Esophagus muscularis mucosa (tissue), 4 donors: Measurements from ENCODE around the gene PCDH9. TPM values are rescaled to one million over a fixed set of nuclear protein-coding genes. Genes with fewer than 3 reads are reported as not detected.

Source experiments
- DNase-seq: peaks from one replicate; pipeline ENCODE4 v3.0.0-alpha.2; 2017; ENCODE audit errors: extremely low spot score
- H3K27ac ChIP-seq, 4 donors: fragments of 200-600 bp; sonication (generic); replicated peaks in 1 of 4; 1 replicate in 3 of 4; 2 replicates in 1 of 4; pipeline ENCODE4 v1.5.1; 2016 to 2019; ENCODE audit warnings: mild to moderate bottlenecking in 1 of 4
- H3K27me3 ChIP-seq, 4 donors: fragments of 200-600 bp; sonication (generic); one replicate each; pipeline versions ENCODE4 v1.5.1 to v1.6.0; 2016 to 2019
- H3K36me3 ChIP-seq, 4 donors: fragments of 200-600 bp; sonication (generic); one replicate each; pipeline ENCODE4 v1.5.1; 2016 to 2019
- H3K4me1 ChIP-seq, 4 donors: fragments of 200-600 bp; sonication (generic); one replicate each; pipeline ENCODE4 v1.5.1; 2016 to 2019
- H3K4me3 ChIP-seq, 4 donors: fragments of 200-600 bp; sonication (generic); 1 replicate in 2 of 4; 2 replicates in 2 of 4; pipeline ENCODE4 v1.5.1; 2016 to 2019; ENCODE audit warnings: mild to moderate bottlenecking in 4 of 4, moderate library complexity in 1 of 4
- H3K9me3 ChIP-seq, 4 donors: fragments of 200-600 bp; sonication (generic); 1 replicate in 3 of 4; 2 replicates in 1 of 4; pipeline ENCODE4 v1.5.1; 2016 to 2019
- CTCF ChIP-seq, 3 experiments: fragments of 200-600 bp in 2 of 3; fragments of 450-650 bp in 1 of 3; sonication (generic) in 2 of 3; IDR thresholded peaks; one replicate each; pipeline ENCODE4 v1.5.1; 2017 to 2019; ENCODE audit warnings: antibody characterized with exemption in 3 of 3, mild to moderate bottlenecking in 2 of 3, moderate library complexity in 1 of 3
- EP300 ChIP-seq: sonication (generic); formaldehyde crosslinking; IDR thresholded peaks from one replicate; pipeline ENCODE4 v1.6.1; 2017; ENCODE audit warnings: antibody characterized with exemption
- POLR2A ChIP-seq: fragments of 450-650 bp; IDR thresholded peaks from one replicate; pipeline ENCODE4 v1.6.1; 2017; ENCODE audit warnings: antibody characterized with exemption, moderate library complexity, mild to moderate bottlenecking, low read depth
- POLR2AphosphoS5 ChIP-seq, 2 donors: sonication (generic); formaldehyde crosslinking; IDR thresholded peaks; one replicate each; pipeline ENCODE4 v1.6.1; 2017; ENCODE audit warnings: antibody characterized with exemption in 2 of 2
- WGBS: methylation state at CpG from one replicate; pipeline ENCODE4 v1.1.5; 2018; 5-methylcytosine and 5-hydroxymethylcytosine counted together
- intact Hi-C: fragments of 100-400 bp; cut with DNase I; formaldehyde crosslinking; loops from one replicate; pipeline ENCODE4 v1.15.1; 2023
- total RNA-seq, 4 donors: library from RNA; depleted of rRNA; stranded (reverse); fragments of >200 nt; gene quantifications; one replicate each; pipeline versions ENCODE4 v1.1.0 to v1.2.1, GENCODE V29; 2016

PCDH9 gene
- total RNA-seq, 4 donors from 2014 or later, result 33.8 to 81.8 (median 49.1) TPM

GRCh38 chr13:66965181-66965580 is 265.0 kb downstream of the PCDH9 start:
- no peak for DNase-seq
- Histone ChIP-seq H3K36me3 (no peaks in the 10 kb centered on the region), H3K27me3 (no peaks in the 10 kb centered on the region), H3K4me3 (no peak overlapping the region), H3K27ac (no peak overlapping the region), H3K9me3 (no peaks in the 10 kb centered on the region), H3K4me1 (peaks cover 0 to 5% (median 1%) of the 10 kb centered on the region in 4 donors)
- intact Hi-C loops, result no loop called here
- 69% methylated on average over 1 of the region's 1 CpG for WGBS
- TF ChIP-seq POLR2A (no peak), POLR2AphosphoS5 (IDR thresholded peaks at IDR 0.05) (no peak), CTCF (IDR thresholded peaks at IDR 0.05) (no peak), EP300 (no peak)

- Histone ChIP-seq H3K27me3 (no peaks in the 10 kb centered on the region), H3K4me1 (peaks cover 0 to 26% (median 9%) of the 10 kb centered on the region in 4 donors), H3K9me3 (no peaks in the 10 kb centered on the region), H3K4me3 (no peak overlapping the region), H3K36me3 (no peaks in the 10 kb centered on the region), H3K27ac (no peak overlapping the region)
- WGBS, result 92% methylated on average over 4 of the region's 4 CpGs
- no peak for TF ChIP-seq EP300
- TF ChIP-seq CTCF (IDR thresholded peaks at IDR 0.05), result no peak
- no peak for TF ChIP-seq POLR2AphosphoS5 (IDR thresholded peaks at IDR 0.05)
- no peak for TF ChIP-seq POLR2A
- DNase-seq, result no peak
- intact Hi-C loops, result no loop called here
These were observed 267.2 kb downstream of the PCDH9 start for GRCh38 chr13:66962953-66963352.

- Histone ChIP-seq H3K27ac (no peak overlapping the region), H3K4me3 (no peak overlapping the region), H3K9me3 (no peaks in the 10 kb centered on the region), H3K4me1 (peaks cover 0 to 33% (median 9%) of the 10 kb centered on the region in 4 donors), H3K27me3 (no peaks in the 10 kb centered on the region), H3K36me3 (no peaks in the 10 kb centered on the region)
- WGBS, result 67% methylated on average over 3 of the region's 3 CpGs
- no peak for TF ChIP-seq POLR2A
- no peak for TF ChIP-seq POLR2AphosphoS5 (IDR thresholded peaks at IDR 0.05)
- no peak for TF ChIP-seq EP300
- no peak for TF ChIP-seq CTCF (IDR thresholded peaks at IDR 0.05)
- DNase-seq, result no peak
- intact Hi-C loops, result no loop called here
These were observed 271.5 kb downstream of the PCDH9 start for GRCh38 chr13:66958611-66959010.

- no peak for TF ChIP-seq POLR2AphosphoS5 (IDR thresholded peaks at IDR 0.05)
- TF ChIP-seq POLR2A, result no peak
- TF ChIP-seq EP300, result no peak
- TF ChIP-seq CTCF (IDR thresholded peaks at IDR 0.05), result no peak
- no peak overlapping the region for H3K4me3 ChIP-seq
- DNase-seq, result no peak
- H3K27ac ChIP-seq, result no peak overlapping the region
- intact Hi-C loops, result no loop called here
- no peaks in the 10 kb centered on the region for H3K27me3 ChIP-seq
- peaks cover 0 to 6% (median 1%) of the 10 kb centered on the region in 4 donors for H3K4me1 ChIP-seq
- H3K9me3 ChIP-seq, result no peaks in the 10 kb centered on the region
- 90% methylated on average over 4 of the region's 4 CpGs for WGBS
- H3K36me3 ChIP-seq, result no peaks in the 10 kb centered on the region
These were observed 277.6 kb downstream of the PCDH9 start for GRCh38 chr13:66952507-66952906.

GRCh38 chr13:66951426-66951825 is 278.7 kb downstream of the PCDH9 start:
- intact Hi-C loops, result no loop called here
- no peak overlapping the region for H3K4me3 ChIP-seq
- no peak for DNase-seq
- TF ChIP-seq EP300 (no peak), CTCF (IDR thresholded peaks at IDR 0.05) (no peak), POLR2A (no peak), POLR2AphosphoS5 (IDR thresholded peaks at IDR 0.05) (no peak)
- peaks cover 0 to 6% (median 0%) of the 10 kb centered on the region in 4 donors for H3K4me1 ChIP-seq
- H3K9me3 ChIP-seq, result no peaks in the 10 kb centered on the region
- no peaks in the 10 kb centered on the region for H3K27me3 ChIP-seq
- no peak overlapping the region for H3K27ac ChIP-seq
- WGBS, result 89% methylated on average over 2 of the region's 2 CpGs
- H3K36me3 ChIP-seq, result no peaks in the 10 kb centered on the region
